GM18907 (cell line): ENCODE results near the gene CBLN1.
"Not testable (repeated sequence)": the region's sequence is repeated elsewhere in the genome, so short reads cannot be mapped to it uniquely, and the experiment has no call there.

Source experiments
- ATAC-seq: cut with Tn5 transposase; IDR thresholded peaks from one replicate; pipeline ENCODE4 v1.9.1; 2021; ENCODE audit warnings: mild to moderate bottlenecking, moderate library complexity; ENCODE audit not compliant: unreplicated experiment

CBLN1 gene

GRCh38 chr16:49277766-49278566 is 3.7 kb downstream of the CBLN1 start:
- no peak for ATAC-seq

DNA sequence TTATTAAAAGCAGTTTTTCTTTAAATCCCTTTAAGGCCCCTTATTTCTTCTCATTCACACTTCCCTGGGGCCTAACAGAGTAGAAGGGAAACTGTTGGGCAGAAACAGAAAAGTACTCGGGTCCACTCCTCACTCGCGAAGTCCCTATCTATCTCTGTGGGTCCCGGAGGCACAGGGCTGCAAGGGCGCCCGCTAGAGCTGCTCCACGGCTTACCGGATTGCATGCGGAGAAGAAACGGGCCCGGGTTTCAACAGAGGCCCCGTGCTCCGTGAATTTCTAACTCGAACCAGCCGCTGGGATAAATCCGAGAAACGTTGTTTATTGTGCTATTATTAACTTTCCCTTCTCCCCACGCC is 4.3 kb downstream of the CBLN1 start:
- no peak for ATAC-seq

GRCh38 chr16:49276646-49277385 is 4.8 kb downstream of the CBLN1 start:
- no peak for ATAC-seq

DNA sequence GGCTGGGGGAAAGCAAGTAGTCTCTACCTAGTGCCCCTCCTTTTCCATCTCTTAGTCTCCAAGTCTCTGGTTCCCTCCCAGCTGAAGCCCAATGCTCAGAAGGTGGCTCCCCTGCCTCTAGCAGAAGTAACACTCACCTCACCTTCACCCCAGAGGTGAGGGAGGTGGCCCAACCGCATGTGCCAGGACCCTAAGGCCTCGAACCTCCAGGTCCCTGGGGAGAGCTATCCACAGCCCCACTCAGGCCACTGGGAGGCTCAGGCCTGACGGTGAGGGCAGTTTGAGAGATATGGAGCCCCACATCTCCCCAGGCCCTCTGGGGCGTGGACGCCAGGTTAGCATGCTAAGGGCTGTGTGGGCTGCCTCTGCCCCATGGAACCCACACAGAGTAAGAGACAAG is 5.8 kb downstream of the CBLN1 start:
- no peak for ATAC-seq

GRCh38 chr16:49275050-49275730 is 6.4 kb downstream of the CBLN1 start:
- no peak for ATAC-seq

GRCh38 chr16:49274591-49274990 is 7.0 kb downstream of the CBLN1 start:
- no peak for ATAC-seq

DNA sequence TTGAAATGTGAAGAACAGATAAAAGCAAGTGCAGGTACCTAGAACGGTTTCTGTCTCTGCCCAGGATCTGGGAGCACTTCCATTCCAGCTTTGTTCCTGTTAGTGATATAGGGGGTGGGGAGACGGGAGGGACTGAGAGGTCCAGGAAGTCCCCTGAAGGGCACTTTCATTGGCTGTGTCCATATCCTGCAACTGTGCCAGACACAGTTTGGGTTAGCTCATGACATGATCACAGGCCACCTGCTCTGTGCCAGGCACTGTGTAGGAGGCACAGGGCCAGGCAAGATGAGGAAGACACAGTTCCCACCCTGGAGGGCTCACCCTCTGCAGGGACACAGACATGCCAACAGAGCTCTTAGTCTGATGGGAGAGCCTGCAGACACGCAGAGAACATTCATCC is 7.9 kb downstream of the CBLN1 start:
- no peak for ATAC-seq

DNA sequence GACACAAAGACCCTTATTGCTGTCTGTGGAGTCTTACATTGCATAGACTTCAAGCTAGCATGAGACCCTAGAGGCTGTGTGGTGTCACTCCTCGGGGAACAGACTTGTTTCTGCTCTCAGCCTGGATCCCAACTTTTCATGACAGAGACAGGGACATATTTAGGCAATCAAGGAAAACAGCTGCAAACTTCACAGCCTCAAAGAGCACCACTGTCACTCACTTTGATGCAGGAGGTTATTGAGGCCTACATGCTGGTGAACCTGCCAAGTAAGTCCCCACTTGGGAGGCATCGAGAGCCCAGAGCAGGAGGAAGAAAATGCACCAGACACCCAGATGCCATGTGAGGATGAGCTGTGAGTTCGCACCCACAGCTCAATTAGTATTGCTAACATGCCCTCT is 10.3 kb downstream of the CBLN1 start:
- ATAC-seq: no peak

DNA sequence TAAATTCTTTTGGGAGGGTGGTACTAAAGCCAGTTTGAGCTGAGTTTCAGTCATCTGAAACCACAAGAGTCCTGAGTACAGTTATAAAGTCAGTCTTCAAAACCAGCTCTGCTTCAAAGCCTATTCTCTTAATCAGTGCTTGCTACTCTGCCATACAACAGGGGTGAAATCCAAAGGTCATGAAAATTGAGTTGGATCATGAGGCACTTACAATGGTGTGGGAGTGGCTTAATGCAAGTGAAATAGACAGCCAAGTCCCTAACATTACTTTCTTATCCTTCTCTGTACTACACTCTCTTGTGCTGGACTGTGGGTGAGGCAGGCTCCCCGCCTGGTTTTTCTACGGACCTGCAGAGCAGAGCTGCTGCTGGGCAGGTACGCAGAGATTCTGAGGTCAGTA is 12.4 kb downstream of the CBLN1 start:
- no peak for ATAC-seq

DNA sequence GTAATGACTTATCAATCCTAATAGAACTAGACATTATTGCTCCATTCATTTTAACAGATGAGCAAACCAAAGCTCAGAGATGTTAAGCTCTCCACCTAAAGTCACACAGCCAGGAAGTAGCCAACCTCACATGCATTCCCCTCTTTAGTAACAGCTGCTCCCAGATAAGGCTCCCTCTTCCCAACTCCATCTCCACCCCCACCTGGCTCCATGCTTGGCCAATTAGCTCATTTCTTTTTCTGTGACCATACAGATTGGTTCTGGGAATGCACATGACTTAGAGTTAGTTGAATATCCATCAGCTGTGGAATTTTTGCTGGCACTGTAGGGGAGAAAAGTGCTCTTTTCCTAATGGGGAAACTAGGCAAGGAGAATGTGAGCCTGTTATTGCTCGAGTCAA is 13.0 kb downstream of the CBLN1 start:
- no peak for ATAC-seq

- ATAC-seq: no peak
Observed at GRCh38 chr16:49262501-49262900, 19.1 kb downstream of the CBLN1 start.

- no peak for ATAC-seq
Observed at GRCh38 chr16:49261930-49262329, 19.7 kb downstream of the CBLN1 start.

GRCh38 chr16:49260956-49261530 is 20.6 kb downstream of the CBLN1 start:
- ATAC-seq: no peak

GRCh38 chr16:49260253-49260652 is 21.4 kb downstream of the CBLN1 start:
- ATAC-seq: no peak

GRCh38 chr16:49259330-49259729 is 22.3 kb downstream of the CBLN1 start:
- ATAC-seq: no peak

DNA sequence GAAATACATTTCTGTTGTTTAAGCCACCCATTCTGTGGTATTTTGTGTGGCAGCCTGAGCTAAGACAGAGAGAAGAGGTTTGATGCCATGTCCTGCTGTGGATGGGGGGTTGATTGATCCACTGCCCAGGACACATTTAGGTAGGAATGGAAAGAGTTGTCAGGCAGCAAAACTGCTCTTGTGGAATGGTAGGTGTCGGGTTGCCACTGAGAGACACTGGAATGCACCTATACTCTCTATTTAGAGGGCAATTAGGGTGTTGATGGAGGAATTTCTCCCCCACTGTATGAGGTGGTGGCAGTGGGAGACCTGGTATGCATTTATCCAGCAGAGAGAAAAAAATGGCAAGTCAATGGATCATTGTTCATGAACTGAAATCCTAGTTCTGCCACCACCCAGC is 30.9 kb downstream of the CBLN1 start:
- no peak for ATAC-seq

DNA sequence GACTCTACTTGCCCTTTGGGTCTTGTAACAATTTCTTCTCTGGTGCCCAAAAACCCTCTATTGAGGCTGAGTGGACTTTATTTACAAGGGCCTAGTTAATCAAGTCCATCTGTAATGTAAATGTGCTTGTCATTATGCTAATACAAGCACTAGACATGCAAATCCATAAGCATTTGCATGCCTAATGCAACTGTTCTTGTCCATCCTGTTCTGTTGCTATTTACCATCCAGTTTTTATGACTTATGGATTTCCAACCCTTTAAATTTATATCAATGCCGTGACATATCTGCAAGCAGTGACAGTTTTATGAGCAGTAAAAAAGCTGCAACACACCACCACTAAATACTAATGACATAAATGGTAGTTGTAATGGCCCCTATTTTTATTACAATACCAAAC is 33.4 kb downstream of the CBLN1 start:
- no peak for ATAC-seq

GRCh38 chr16:49236216-49236615 is 45.4 kb downstream of the CBLN1 start:
- ATAC-seq: no peak

- not testable (repeated sequence) for ATAC-seq
Observed at GRCh38 chr16:49228335-49228734, 53.3 kb downstream of the CBLN1 start.
